Fibroblast of peridontal ligament (primary cell): Measurements from ENCODE around the gene KRTAP12-4.
"Not testable (repeated sequence)": the region's sequence is repeated elsewhere in the genome, so short reads cannot be mapped to it uniquely, and the experiment has no call there.

Source experiments
- DNase-seq: peaks from one replicate; pipeline ENCODE4 v3.0.0-alpha.2; 2010; ENCODE audit errors: extremely low read depth

KRTAP12-4 gene

DNA sequence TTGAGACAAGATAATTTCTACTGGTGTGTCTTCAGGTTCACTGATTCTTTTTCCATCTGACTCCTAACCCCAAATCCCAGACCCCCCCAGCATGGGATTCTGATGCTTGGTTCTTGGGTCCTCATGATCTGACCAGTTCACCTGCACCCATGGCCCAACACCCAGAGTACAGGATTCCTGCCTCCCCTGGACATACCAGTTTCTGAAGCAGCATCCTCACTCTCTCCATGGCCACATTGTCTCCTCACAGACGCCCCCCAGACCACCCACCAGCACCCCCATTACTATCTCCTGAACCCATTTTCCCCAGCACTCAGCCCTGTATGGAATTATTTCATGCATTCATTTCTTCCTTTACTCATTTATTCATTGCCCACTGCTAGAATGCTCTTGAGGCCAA, 2.4 kb upstream of the KRTAP12-4 start:
- DNase-seq, result no peak

DNA sequence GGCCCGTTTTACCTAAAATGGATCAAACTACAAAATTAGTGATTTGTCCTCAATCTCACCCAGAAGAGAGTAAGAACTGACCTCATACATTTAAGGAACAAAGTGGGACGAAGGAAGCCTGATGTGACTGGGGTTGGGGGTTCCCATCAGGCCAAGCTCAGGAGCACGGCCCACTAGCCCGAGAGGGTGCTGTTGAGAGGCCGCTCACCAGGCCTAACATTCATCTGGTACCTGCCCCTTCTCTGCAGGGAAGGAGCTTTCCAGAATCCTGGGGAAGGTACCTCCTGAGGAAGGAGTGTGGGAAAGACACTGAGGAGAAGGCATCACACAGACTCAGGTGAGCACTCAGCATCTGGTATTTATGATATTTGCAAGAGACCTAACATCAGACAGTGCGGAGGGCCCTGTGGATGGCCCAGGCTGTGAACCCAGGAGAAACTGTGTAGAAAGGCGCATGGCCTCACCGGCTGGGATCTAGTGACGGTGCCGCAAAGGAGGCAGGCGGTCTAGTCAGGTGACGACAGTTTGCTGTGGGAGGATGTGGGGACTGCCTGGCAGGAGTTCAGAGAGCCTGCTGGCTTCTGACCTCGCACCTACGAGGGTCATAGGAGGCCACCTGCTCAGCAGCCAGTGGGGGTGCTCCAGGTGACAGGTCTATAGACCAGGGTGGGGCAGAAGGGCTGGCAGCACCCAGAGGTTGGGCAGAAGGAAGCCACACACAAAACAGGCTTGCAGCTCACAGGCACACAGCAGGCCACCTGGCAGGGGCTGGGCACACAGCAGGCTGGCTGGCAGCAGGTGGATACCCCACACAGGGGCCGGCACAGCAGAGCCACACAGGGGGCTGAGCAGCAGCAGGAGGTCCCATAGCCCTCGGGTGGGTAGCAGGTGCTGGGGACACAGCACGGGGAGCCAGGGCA, 543 bp downstream of the KRTAP12-4 start:
- DNase-seq, result no peak

DNA sequence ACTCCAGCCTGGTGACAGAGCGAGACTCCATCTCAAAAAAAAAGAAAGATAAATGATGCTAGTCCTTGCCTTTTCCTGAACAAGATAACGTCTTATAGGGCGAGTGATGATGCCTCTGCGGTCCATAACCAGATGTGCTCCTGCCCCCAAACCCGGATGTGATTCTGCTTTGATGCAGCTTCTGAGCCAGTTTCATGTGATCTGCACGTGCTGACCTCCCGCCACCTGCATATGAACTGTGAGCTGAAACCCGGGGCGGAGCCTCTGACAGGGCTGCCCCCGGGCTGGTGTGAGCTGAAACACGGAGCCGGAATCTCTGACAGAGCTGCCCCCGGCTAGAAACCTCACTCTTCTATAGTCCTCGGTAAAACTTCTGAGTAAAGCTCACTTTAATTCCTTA, 1.3 kb downstream of the KRTAP12-4 start:
- no peak for DNase-seq

DNA sequence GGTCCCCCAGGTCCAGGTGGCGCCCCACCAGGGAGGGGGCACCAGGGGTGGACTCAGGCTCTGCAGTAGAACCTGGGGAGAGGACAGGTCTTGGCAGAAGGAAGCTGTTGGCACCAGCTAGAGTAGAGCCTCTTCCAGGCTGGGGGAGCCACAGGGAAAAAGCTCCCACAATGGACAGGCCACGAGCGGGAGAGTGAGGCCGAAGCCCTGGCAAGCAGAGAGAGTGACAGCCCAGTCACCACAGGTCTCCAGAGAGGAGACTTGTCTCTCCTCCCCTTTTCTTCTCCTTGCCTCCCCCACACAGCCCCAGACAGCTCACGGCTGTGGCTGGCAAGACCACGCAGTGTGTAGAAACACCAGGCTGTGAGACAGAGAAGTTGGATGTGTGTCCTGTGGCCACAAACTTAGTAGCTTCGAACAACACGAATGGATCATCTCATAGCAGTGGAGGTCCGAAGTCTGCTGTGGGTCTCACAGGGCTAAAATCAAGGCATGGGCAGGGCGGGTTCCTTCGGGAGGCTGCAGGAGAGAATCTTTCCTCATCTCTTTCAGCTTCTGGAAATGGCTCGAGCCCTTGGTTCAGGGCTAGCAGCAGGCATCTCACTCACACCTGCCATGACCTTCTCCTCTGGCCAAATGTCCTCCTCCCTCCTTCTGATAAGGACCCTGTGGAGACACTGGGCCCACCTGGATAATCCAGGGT, 3.3 kb downstream of the KRTAP12-4 start:
- no peak for DNase-seq

DNA sequence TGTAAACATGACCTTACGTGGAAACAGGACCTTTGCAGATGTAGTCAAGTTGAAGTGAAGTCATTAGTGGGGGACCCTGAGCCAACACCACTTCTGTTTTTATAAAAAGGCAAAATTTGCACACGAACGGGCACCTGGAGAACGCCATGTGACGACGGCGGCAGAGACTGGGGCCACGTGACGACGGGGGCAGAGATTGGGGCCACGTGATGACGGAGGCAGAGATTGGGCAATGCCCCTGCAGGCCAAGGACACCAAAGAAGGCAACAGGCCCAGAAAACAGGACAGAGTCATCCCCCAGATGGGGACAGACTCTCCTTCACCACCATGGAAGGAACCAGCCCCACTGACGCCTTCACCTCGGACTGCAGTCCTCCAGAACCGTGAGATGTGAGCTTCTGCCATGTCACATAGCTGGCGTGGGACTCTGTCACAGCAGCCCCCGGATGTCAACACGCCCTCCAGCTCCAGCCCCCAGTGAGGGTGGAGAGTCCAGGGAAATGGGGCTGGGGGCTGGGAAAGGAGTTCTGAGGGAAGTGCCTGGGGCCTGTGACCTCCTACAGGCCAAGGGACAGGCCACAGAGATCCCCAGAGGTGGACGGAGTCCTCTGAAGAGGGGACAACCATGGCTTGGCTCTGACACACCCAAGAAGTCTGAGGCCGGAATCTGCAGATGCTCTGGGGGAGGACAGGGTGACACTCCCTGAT, 4.0 kb downstream of the KRTAP12-4 start:
- DNase-seq, result no peak

DNA sequence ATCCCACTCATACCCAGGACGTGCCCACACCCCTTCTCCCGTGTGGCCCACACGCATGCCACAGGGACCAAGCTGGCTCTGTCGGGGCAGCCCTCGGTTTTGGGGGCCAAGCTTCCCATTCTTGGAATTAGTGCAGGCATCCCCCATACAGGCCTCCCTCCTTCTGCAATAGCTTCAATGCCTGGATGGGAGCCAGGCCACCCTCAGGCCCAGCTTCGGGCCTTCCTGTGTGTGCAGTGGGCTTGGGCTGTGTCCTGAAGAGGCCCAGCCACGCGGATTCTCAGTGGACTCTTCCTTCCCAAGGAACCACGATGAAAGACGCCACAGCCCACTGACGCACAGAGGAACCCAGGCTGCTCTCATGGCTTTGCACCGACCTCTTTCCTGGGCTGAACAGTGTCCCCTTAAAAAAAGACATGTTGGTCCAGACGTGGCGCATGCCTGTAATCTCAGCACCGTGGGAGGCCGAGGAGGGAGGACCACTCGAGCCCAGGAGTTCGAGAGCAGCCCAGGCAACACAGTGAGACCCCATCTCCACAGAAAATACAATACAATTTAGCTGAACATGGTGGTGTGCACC, 4.8 kb downstream of the KRTAP12-4 start:
- no peak for DNase-seq

DNA sequence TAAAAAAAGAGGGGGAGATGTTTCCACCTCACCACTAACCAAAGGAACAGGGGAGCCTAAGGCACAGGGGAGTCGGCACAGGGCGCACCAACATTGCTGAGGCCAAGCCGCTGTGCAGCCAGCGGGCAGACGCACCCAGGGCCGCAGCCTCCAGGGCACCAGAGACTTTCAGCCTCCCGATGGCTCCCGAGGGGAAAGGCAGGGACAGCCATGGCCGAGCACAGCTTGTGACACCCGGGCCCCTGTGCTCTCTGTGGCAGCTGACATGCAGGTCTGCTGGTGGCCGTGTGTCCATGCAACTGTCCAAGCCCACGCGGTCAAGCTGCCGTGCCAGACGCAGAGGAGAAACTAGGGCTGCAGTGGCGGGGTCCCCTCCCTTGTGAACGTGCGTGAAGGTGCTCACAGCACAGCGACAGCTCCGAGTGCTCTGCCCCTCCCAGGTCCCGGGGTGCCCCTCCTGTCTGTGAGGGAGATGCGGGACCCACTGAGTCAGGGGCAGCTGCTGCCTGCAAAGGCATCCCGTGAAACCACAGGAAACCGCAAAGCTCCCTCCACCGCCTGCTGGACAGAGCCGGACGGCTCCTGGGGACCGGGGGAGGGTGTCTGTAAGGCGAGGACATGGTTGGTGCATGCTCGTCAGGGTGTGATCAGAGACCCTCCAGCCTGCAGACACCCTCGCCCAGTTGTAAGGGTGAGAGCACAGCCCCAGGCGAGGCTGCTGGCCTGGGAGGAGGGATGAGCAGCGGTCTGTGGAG, 5.7 kb downstream of the KRTAP12-4 start:
- DNase-seq, result no peak

DNA sequence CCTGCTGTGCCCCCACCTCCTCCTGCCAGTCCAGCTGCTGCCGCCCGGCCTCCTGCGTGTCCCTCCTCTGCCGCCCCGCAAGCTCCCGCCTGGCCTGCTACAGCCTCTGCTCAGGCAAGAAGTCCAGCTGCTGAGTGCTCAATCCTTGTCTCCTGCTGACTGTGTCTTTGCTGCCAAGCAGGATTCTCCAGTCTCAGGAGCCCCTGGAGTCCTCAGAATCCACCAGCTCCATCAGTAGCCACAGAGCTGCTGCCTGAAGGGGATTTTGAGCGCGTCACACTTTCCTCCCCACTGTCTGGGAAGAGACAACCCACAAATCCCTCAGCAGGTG, 7.3 kb downstream of the KRTAP12-4 start:
- no peak for DNase-seq

DNA sequence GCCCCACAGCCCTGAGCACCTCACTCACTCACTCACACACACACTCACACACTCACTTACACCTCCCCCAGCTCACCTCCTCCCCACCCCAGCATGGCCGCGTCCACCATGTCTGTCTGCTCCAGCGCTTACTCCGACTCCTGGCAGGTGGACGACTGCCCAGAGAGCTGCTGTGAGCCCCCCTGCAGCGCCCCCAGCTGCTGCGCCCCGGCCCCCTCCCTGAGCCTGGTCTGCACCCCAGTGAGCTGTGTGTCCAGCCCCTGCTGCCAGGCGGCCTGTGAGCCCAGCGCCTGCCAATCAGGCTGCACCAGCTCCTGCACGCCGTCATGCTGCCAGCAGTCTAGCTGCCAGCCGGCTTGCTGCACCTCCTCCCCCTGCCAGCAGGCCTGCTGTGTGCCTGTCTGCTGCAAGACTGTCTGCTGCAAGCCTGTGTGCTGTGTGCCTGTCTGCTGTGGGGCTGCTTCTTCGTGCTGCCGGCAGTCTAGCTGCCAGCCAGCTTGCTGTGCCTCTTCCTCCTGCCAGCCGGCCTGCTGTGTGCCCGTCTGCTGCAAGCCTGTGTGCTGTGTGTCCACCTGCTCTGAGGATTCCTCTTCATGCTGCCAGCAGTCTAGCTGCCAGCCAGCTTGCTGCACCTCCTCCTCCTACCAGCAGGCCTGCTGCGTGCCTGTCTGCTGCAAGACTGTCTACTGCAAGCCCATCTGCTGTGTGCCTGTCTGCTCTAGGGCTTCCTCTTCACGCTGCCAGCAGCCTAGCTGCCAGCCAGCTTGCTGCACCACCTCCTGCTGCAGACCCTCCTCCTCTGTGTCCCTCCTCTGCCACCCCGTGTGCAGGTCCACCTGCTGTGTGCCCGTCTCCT, 7.9 kb downstream of the KRTAP12-4 start, which contains the start of gene KRTAP10-11:
Gene KRTAP10-11, plus strand, starts transcription at position 49 of the 856 bp plus-strand sequence. Its CDS starts 45 bp downstream, at position 94.
- DNase-seq, result not testable (repeated sequence)

DNA sequence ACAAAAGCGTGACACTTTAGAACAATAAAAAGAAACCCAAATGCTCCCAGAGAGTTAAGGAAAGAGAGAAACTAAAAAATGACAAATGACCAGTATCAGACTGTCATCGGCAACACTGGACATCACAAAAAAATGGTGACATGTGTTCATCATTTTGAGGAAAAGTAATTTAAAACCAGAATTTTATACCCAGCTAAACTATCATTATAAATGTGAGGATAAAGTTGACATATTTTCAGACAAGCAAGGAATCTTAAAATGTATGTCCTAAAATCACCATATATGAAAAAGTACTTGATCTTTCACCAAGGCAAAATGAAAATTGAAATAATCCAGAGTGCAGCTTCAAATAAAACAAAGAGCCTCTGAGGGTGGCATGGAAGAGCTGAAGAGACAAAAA, 9.6 kb downstream of the KRTAP12-4 start:
- DNase-seq, result no peak

DNA sequence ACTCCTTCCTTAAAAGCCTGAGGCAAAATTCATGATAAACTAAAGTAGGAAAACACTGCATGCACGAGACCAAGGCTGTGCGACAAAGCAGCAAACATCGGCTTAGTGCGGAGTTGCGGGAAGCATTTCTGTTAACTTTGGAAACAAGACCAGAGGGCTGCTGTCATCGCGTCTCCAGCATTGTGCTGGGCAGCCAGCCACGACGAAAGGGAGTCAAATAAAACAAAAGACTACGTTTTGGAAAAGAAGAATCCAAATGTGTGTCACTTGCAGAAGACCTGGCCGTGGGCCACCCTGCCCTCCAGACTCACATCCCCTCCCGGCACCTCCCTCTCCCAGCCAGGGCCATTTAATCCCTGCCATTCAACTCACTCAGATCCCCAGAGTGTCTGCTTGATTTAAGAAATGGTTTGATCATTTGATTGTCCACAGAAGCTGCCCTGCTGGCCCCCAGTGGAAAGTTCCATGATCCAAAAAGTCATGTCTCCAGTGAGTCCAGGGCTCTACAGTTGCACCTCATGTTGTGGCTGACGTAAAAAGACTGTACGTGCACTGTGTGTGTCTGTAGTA, 10.6 kb downstream of the KRTAP12-4 start:
- no peak for DNase-seq

DNA sequence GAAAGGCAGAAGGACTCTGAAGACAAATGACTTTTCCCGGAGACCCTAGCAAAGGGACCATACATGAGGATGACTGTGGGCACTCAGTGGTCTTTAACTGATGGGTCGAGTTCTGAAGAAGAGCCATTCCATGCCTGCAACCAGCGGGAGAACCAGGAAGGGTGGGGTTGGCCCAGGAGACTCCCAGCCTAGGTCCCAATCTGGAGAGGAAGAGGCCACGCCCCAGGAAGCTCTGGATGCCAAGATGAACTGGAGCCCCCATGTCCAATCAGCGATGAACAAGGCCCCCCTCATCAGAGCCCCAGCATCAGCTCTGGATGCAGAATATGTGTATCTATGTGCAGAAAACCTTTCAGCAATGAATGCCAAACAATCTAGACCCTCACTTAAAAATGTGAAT, 13.7 kb downstream of the KRTAP12-4 start:
- no peak for DNase-seq

DNA sequence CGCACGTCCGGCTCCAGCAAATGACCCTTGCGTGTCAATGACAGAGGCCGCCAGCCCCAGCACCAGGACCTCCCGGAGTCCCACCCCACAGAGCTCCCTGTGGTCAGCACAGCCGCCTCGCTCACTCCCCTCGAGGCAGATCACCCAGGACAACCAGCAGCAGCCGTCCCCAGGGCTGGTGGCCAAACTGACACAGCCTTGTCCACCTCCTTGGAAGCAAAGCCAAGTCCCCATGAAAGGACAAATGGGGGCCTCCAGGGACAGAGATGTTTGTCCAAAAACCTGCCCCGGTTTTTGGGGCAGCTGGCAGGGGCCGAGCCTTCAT, 15.2 kb downstream of the KRTAP12-4 start:
- DNase-seq, result no peak

DNA sequence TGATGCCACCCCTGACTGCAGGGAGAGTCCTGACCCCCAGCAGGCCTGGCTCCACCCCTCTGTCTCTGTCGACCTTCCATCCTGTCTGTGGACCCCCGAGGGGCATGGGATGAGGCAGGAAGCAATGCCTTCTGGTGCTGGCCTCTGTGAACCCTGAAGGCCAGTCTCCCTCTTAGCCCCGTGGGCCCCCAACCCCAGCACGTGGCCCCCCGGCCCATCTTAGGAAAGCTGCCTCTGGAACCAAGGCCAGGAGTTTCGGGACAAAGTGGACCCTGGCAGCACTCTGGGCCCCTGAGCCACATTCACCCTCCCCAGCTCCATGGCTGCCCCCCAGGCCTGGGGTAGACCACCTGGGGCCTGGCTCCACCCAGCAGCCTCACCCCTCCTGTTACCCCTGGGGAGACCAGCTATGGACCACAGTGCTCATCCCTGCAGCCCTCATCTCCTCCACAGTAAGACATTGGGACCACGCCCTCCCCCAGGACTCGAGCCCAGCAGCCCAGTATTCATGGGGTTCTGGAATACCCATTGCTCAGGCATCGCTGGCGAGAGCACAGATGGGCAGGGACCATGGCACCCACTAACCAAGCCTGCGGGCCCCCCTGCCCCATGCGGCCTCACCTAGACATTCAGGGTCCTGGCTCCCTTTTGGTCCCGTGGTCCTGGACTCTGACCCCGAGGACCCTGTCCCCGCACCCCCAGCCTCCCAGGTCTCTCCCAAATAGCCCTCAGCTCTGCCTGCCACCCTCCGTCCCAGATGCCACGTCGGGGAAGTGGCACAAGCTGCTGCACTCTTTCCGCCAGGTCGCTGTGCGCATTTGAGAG, 15.7 kb downstream of the KRTAP12-4 start:
- not testable (repeated sequence) for DNase-seq

DNA sequence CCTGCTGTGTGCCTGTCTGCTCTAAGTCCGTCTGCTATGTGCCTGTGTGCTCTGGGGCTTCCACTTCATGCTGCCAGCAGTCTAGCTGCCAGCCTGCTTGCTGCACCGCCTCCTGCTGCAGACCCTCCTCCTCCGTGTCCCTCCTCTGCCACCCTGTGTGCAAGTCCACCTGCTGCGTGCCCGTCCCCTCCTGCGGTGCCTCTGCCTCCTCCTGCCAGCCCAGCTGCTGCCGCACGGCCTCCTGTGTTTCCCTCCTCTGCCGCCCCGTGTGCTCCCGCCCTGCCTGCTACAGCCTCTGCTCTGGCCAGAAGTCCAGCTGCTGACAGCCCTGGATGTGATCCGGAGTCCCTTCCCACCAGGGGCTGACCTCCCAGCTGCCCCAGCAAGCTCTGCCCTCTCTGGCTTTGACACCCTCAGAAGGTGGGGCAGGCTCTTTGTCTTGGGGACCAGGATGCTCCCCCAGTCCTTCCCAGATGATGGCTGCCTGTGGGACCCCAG, 16.6 kb downstream of the KRTAP12-4 start:
- not testable (repeated sequence) for DNase-seq

DNA sequence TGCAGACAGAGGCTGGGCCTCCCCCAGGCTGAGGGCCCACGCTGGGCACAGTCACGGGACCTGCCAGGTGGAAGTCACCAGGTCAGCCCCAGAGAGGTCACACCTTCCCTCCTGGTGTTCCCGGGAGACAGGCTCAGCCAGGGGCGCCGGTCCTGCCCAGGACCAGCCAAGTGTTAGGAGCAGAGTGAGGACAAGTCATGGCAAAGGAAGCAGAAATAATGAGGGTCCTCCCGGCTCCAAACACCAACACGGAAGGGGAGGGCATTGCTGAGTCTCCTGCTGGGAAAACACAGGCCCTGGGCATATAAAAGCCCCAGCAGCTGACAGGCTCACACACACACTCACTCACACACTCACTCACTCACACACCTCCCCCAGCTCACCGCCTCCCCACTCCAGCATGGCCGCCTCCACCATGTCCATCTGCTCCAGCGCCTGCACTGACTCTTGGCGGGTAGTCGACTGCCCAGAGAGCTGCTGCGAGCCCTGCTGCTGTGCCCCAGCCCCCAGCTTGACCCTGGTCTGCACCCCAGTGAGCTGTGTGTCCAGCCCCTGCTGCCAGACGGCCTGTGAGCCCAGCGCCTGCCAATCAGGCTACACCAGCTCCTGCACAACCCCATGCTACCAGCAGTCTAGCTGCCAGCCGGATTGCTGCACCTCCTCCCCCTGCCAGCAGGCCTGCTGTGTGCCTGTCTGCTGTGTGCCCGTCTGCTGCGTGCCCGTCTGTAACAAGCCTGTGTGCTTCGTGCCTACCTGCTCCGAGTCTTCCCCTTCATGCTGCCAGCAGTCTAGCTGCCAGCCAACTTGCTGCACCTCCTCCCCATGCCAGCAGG, 17.2 kb downstream of the KRTAP12-4 start, which contains the start of gene KRTAP10-10:
Gene KRTAP10-10, plus strand, starts transcription at position 339 of the 833 bp plus-strand sequence. Its CDS starts 62 bp downstream, at position 401.
- no peak for DNase-seq

DNA sequence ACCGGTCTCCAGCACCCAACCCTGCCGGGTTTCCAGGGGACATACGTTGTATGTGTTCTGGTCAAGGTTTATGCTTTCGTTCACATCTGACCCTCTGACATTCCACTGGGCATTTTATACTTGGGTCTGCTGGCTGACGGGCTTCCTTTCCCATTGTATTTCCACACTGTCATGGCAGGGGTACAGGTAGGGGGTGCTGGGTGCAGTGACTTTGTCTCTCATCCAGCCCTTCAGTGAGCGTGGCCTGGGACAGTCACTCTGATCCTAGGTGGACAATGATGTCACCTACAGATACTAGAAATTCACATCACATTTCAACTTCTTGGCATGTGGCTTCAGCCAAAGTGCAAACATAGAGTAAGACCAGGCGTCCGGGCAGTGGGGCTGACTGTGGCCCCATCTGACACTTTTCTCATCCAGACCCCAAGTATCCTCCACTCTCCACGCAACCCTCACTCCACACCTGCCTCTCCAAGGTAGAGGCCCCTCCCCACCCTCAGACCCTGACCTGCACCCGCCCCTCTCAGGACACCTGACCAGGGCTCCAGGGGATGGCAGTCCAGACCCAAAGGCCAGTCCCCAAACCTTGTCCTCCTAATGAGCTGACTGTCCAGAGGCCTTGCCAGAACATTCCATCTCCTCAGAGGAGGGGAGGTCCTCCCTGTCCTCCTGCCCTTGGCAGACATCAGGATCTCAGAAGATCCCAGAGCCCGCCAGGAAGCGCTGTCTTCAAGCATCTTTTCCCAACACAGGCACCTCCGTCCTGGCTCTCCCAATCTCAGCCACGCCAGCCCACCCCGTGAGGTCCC, 18.0 kb downstream of the KRTAP12-4 start:
- no peak for DNase-seq
